Neural progenitor cell (in vitro differentiated cells): ENCODE data around the gene CFAP119. TPM values are rescaled to one million over a fixed set of nuclear protein-coding genes. Genes with fewer than 3 reads are reported as not detected.

Experiments
- DNase-seq: peaks from one replicate; pipeline ENCODE4 v3.0.0-alpha.2; 2016; ENCODE audit warnings: low spot score
- H2AFZ ChIP-seq: fragments of 200-600 bp; sonication (generic); replicated peaks from 2 replicates; pipeline ENCODE4 v1.6.1; 2016; ENCODE audit warnings: antibody characterized with exemption
- H3F3A ChIP-seq: fragments of 200-600 bp; sonication (generic); 2 replicates; pipeline ENCODE4 v1.6.1; 2016; ENCODE audit warnings: antibody characterized with exemption, low read depth
- H3K27ac ChIP-seq: fragments of 200-600 bp; sonication (generic); 2 replicates; pipeline ENCODE4 v1.5.1; 2016; ENCODE audit warnings: mild to moderate bottlenecking
- H3K27me3 ChIP-seq: fragments of 200-600 bp; sonication (generic); 2 replicates; pipeline ENCODE4 v1.6.1; 2016; ENCODE audit warnings: mild to moderate bottlenecking, moderate library complexity
- H3K36me3 ChIP-seq: fragments of 200-600 bp; sonication (generic); 2 replicates; pipeline ENCODE4 v1.5.1; 2016
- H3K4me1 ChIP-seq: fragments of 200-600 bp; sonication (generic); 2 replicates; pipeline ENCODE4 v1.6.1; 2016; ENCODE audit warnings: mixed run types
- H3K4me2 ChIP-seq: fragments of 200-600 bp; sonication (generic); 2 replicates; pipeline ENCODE4 v1.6.1; 2016
- H3K4me3 ChIP-seq: fragments of 200-600 bp; sonication (generic); 2 replicates; pipeline ENCODE4 v1.5.1; 2016
- H3K79me2 ChIP-seq: fragments of 200-600 bp; sonication (generic); 2 replicates; pipeline ENCODE4 v1.6.1; 2016; ENCODE audit warnings: low read depth
- H3K9ac ChIP-seq: fragments of 200-600 bp; sonication (generic); 2 replicates; pipeline ENCODE4 v1.6.1; 2016
- H3K9me3 ChIP-seq: fragments of 200-600 bp; sonication (generic); 2 replicates; pipeline ENCODE4 v1.5.1; 2016; ENCODE audit warnings: low read depth
- H4K20me1 ChIP-seq: fragments of 200-600 bp; sonication (generic); 2 replicates; pipeline ENCODE4 v1.6.1; 2016; ENCODE audit warnings: low read depth
- H3K27ac Mint-ChIP-seq: 3 replicates; pipeline ENCODE4 v1.8.0; 2021; ENCODE audit warnings: mixed read lengths
- H3K27me3 Mint-ChIP-seq: 2 replicates; pipeline ENCODE4 v1.8.0; 2022; ENCODE audit warnings: low read depth, mild to moderate bottlenecking, inconsistent platforms, moderate library complexity, mixed read lengths; ENCODE audit not compliant: insufficient read depth
- H3K36me3 Mint-ChIP-seq: 3 replicates; pipeline ENCODE4 v1.8.0; 2021; ENCODE audit warnings: mixed read lengths
- H3K4me1 Mint-ChIP-seq: 3 replicates; pipeline ENCODE4 v1.8.0; 2021; ENCODE audit warnings: mixed read lengths
- H3K4me3 Mint-ChIP-seq: 3 replicates; pipeline ENCODE4 v1.8.0; 2021; ENCODE audit warnings: mild to moderate bottlenecking, moderate library complexity, mixed read lengths
- H3K9me3 Mint-ChIP-seq: 3 replicates; pipeline ENCODE4 v1.8.0; 2020; ENCODE audit warnings: mixed read lengths
- EZH2 ChIP-seq: fragments of 200-600 bp; sonication (generic); IDR thresholded peaks from 2 replicates; pipeline ENCODE4 v1.6.1; 2017; ENCODE audit warnings: antibody characterized with exemption, mild to moderate bottlenecking, moderate library complexity
- EZH2phosphoT487 ChIP-seq: fragments of 200-600 bp; sonication (generic); IDR thresholded peaks from 2 replicates; pipeline ENCODE4 v1.6.1; 2017; ENCODE audit warnings: antibody characterized with exemption
- total RNA-seq: library from RNA; depleted of rRNA; stranded (reverse); fragments of >200 nt; gene quantifications from 2 replicates; pipeline ENCODE4 v1.2.3, GENCODE V29; 2015; ENCODE audit warnings: low replicate concordance
- TF ChIP-seq, protein P1 (sequence below): fragments of 200-600 bp; sonication (generic); IDR thresholded peaks from 2 replicates; pipeline ENCODE4 v1.5.1; 2017; ENCODE audit warnings: antibody characterized with exemption, mild to moderate bottlenecking

Gene CFAP119
- total RNA-seq, 1 donor from 2014 or later = 0.56 TPM

DNA sequence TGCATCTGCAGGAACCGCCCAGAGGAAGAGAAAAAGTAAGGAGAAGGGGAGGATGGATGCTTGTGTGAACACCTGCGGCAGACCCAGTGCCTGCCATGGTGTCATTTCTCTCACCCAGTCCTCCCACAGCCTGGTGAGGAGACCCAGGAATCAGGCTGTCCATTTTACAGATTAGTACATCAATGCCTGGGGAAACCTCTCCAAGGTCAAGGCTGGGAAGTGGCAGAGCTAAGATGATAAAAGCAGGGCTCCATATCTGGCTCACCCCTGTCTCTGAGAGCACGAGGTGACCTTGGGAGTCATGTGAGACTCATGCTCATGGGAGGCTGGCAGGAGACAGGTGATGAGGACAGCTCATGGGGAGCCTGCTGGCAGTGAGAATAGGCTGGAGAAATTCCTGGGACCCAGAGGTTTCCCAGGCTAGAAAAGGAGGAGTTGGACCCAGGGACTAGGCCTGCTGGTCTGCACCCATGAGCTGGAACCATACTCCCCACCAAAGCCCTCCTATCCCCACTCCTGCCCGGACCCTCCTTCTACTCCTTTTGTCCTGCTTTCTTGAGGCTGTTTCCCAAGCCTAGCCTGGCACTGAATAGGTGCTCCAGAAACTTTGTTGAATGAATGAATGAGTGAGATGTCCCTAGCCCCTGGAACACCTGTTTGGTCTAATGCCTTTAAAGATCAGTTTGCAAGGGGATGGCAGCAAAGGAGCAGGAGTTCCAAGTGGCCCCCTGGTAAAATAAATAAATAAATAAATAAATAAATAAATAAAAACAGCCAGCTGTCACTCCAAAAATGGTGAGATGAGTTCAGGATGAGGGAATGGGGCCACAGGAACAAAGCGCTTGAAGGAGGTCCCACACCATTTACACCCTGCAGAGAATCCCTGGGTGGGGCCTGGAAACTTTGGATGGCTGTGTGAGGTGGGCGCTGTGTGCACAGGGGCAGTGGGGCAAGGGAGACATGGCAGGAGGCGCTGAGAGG lies 23.6 kb upstream of the CFAP119 start:
- Histone ChIP-seq H3K36me3 (no peaks in the 10 kb centered on the region), H4K20me1 (peaks cover 23% of the 10 kb centered on the region), H3F3A (peaks cover 18% of the 10 kb centered on the region), H3K79me2 (peaks cover 29% of the 10 kb centered on the region), H3K27ac (no peak overlapping the region), H2AFZ (no peak overlapping the region), H3K4me3 (peak overlapping the region; percentile 99), H3K4me2 (peak overlapping the region; percentile 93), H3K4me1 (peaks cover 5% of the 10 kb centered on the region), H3K9ac (peak overlapping the region; percentile 81), H3K27me3 (no peaks in the 10 kb centered on the region), H3K9me3 (no peaks in the 10 kb centered on the region)
- Mint-ChIP-seq H3K9me3 (no peaks in the 10 kb centered on the region), H3K4me3 (peak overlapping the region; percentile 90), H3K27ac (no peak overlapping the region), H3K36me3 (peaks cover 8% of the 10 kb centered on the region), H3K4me1 (peaks cover 14% of the 10 kb centered on the region), H3K27me3 (peaks cover 10% of the 10 kb centered on the region)
- DNase-seq = no peak
- TF ChIP-seq, protein P1, sequence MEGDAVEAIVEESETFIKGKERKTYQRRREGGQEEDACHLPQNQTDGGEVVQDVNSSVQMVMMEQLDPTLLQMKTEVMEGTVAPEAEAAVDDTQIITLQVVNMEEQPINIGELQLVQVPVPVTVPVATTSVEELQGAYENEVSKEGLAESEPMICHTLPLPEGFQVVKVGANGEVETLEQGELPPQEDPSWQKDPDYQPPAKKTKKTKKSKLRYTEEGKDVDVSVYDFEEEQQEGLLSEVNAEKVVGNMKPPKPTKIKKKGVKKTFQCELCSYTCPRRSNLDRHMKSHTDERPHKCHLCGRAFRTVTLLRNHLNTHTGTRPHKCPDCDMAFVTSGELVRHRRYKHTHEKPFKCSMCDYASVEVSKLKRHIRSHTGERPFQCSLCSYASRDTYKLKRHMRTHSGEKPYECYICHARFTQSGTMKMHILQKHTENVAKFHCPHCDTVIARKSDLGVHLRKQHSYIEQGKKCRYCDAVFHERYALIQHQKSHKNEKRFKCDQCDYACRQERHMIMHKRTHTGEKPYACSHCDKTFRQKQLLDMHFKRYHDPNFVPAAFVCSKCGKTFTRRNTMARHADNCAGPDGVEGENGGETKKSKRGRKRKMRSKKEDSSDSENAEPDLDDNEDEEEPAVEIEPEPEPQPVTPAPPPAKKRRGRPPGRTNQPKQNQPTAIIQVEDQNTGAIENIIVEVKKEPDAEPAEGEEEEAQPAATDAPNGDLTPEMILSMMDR = no peak
- TF ChIP-seq EZH2 (no peak), EZH2phosphoT487 (no peak)

DNA sequence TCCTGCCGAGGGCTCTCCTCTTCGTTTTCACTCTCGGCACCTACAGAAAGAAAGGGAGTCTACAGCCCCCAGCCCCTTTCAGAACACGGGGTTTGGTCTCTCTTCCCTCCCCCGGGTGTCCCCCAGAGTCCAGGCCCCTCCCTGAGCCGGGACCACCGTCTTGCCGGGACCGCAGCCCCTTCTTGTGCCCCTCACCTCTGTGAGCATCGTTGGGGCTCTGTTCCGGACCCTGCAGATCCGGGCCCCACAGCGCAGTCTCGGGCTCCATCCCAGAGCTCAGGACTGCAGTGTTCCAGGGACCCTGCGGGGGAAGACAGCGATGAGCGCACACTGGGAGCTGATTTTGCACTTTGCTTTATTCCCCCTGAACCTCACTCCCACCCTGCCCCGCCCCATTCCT lies 22.4 kb upstream of the CFAP119 start:
- peaks cover 21% of the 10 kb centered on the region for H3F3A ChIP-seq
- peaks cover 6% of the 10 kb centered on the region for H3K4me1 ChIP-seq
- Mint-ChIP-seq H3K27ac (no peak overlapping the region), H3K9me3 (no peaks in the 10 kb centered on the region), H3K4me1 (peaks cover 14% of the 10 kb centered on the region), H3K36me3 (peaks cover 8% of the 10 kb centered on the region), H3K27me3 (peaks cover 10% of the 10 kb centered on the region), H3K4me3 (peak overlapping the region; percentile 90)
- H3K27ac ChIP-seq = no peak overlapping the region
- no peak overlapping the region for H3K4me2 ChIP-seq
- H3K9ac ChIP-seq = no peak overlapping the region
- no peaks in the 10 kb centered on the region for H3K27me3 ChIP-seq
- no peak for TF ChIP-seq EZH2phosphoT487
- TF ChIP-seq EZH2 = no peak
- TF ChIP-seq, protein P1 = no peak
- H3K36me3 ChIP-seq = no peaks in the 10 kb centered on the region
- H3K4me3 ChIP-seq = no peak overlapping the region
- DNase-seq = no peak
- no peaks in the 10 kb centered on the region for H3K9me3 ChIP-seq
- no peak overlapping the region for H2AFZ ChIP-seq
- peaks cover 29% of the 10 kb centered on the region for H3K79me2 ChIP-seq
- H4K20me1 ChIP-seq = peaks cover 30% of the 10 kb centered on the region

GRCh38 chr16:30783280-30784109 lies 21.6 kb upstream of the CFAP119 start:
- DNase-seq = no peak
- Mint-ChIP-seq H3K9me3 (no peaks in the 10 kb centered on the region), H3K27ac (no peak overlapping the region), H3K27me3 (peaks cover 13% of the 10 kb centered on the region), H3K4me3 (no peak overlapping the region), H3K36me3 (peaks cover 8% of the 10 kb centered on the region), H3K4me1 (peaks cover 21% of the 10 kb centered on the region)
- H3K9ac ChIP-seq = no peak overlapping the region
- H3K9me3 ChIP-seq = no peaks in the 10 kb centered on the region
- peaks cover 29% of the 10 kb centered on the region for H3K79me2 ChIP-seq
- no peaks in the 10 kb centered on the region for H3K27me3 ChIP-seq
- H3K4me2 ChIP-seq = no peak overlapping the region
- no peaks in the 10 kb centered on the region for H3K36me3 ChIP-seq
- no peak overlapping the region for H3K27ac ChIP-seq
- H3K4me3 ChIP-seq = no peak overlapping the region
- H4K20me1 ChIP-seq = peaks cover 38% of the 10 kb centered on the region
- H3F3A ChIP-seq = peaks cover 28% of the 10 kb centered on the region
- H2AFZ ChIP-seq = no peak overlapping the region
- TF ChIP-seq, protein P1 = no peak
- TF ChIP-seq EZH2 (no peak), EZH2phosphoT487 (no peak)
- H3K4me1 ChIP-seq = peaks cover 13% of the 10 kb centered on the region
